Sigmoid colon (tissue), 4 donors: ENCODE results near the gene TXNDC16.

Source experiments
- CTCF ChIP-seq, 4 experiments: fragments of 450-650 bp in 3 of 4; fragments of 200-600 bp in 1 of 4; IDR thresholded peaks; one replicate each; pipeline ENCODE4 v1.5.1; 2016 to 2019; ENCODE audit warnings: antibody characterized with exemption in 4 of 4, mild to moderate bottlenecking in 3 of 4, moderate library complexity in 2 of 4
- POLR2AphosphoS5 ChIP-seq, 4 donors: sonication (generic); formaldehyde crosslinking; IDR thresholded peaks; one replicate each; pipeline ENCODE4 v1.6.1; 2017; ENCODE audit warnings: antibody characterized with exemption in 4 of 4

GRCh38 chr14:52467515-52468266 is 84.6 kb downstream of the TXNDC16 start:
- no peak for TF ChIP-seq CTCF (IDR thresholded peaks at IDR 0.05)
- TF ChIP-seq POLR2AphosphoS5 (IDR thresholded peaks at IDR 0.05), result no peak
